Stimulated activated CD4-positive, alpha-beta T cell treated with anti-CD3 and anti-CD28 coated beads, Interleukin-2, amount 100 ng/mL, for 48 hours (primary cell): ENCODE results near the gene MRPS34.

ENCODE experiments used
- DNase-seq, 2 donors: peaks; one replicate each; pipeline ENCODE4 v3.0.0-alpha.2; 2020

MRPS34 gene

DNA sequence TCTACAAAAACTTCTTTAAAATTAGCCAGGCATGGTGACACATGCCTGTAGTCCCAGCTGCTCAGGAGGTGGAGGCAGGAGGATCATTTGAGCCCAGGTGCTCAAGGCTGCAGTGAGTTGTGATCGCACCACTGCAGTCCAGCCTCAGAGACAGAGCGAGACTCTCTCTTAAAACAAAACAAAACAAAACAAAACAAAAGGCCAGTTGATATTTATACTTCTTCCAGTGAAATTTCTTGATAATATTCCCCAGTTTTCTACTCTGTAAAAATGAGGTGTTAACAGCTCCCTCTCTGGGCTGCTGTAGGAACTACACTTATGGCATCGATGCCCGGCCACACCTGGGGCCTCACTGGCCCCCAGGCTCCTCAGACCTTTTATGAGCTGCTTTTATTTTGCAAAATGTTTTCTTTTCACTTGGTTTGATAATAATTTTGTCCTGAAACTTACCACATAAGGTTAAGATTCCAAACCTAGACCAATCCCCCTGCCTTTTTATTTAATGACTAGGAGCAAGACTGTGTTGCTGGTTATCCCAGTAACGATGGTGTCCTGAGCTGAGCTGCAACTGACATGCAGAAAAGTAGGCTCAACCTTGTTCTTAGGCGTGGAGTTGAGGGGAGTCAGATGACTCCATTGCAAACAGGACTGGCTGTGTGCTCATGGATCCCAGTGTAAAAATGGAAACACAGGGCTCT lies 49.3 kb downstream of the MRPS34 start:
- peak; percentile 38 to 43 for DNase-seq
